ENCODE results near the gene GPRIN3. TPM values are rescaled to one million over a fixed set of nuclear protein-coding genes. Genes with fewer than 3 reads are reported as not detected.

GPRIN3 gene
- total and polyA plus RNA-seq, 2 donors (not counting 3 experiments of a cell fraction or from before 2014, with no cell fraction given): 0.17 to 2.2 TPM

GRCh38 chr4:89298155-89298554, 9.4 kb downstream of the GPRIN3 start:
- Histone ChIP-seq H2AFZ (ENCODE audit: low read depth, low read length) (no peak overlapping the region), H3K9me3 (replicated peaks; ENCODE audit: control insufficient read depth, insufficient read depth, low read length) (no peaks in the 10 kb centered on the region), H3K4me1 (ENCODE audit: control insufficient read depth, extremely low read depth, insufficient read depth, low read length) (peaks cover 4% of the 10 kb centered on the region), H3K4me2 (ENCODE audit: insufficient read depth, low read length) (no peak overlapping the region), H3K4me3 (replicated peaks in 1 of 3; ENCODE audit: insufficient read depth in 1 of 3, low read depth in 1 of 3, low read length in 3 of 3) (no peak overlapping the region), H3K9ac (replicated peaks; ENCODE audit: extremely low read depth, insufficient read depth, low read length) (no peak overlapping the region), H3K9me1 (replicated peaks; ENCODE audit: control insufficient read depth, extremely low read depth, insufficient read depth, low read length) (no peaks in the 10 kb centered on the region), H3K79me2 (ENCODE audit: control insufficient read depth, insufficient read depth, low read length) (no peaks in the 10 kb centered on the region), H3K27ac (ENCODE audit: insufficient read depth, low read depth, low read length) (no peak overlapping the region), H3K36me3 (ENCODE audit: control insufficient read depth in 2 of 2, extremely low read depth in 1 of 2, insufficient read depth in 2 of 2, low read length in 2 of 2) (no peaks in the 10 kb centered on the region), H3K27me3 (ENCODE audit: control insufficient read depth in 2 of 2, insufficient read depth in 2 of 2, low read length in 2 of 2) (peaks cover 3 to 5% of the 10 kb centered on the region in 2 experiments), H4K20me1 (replicated peaks; ENCODE audit: control insufficient read depth, extremely low read depth, insufficient read depth, low read length) (no peaks in the 10 kb centered on the region)
- intact Hi-C loops (cut with micrococcal nuclease) (no loop called here), dilution Hi-C loops (cut with MboI; ENCODE audit: extremely low pct_ligation_motif_present, low sequenced_read_pairs) (no loop called here)
- no TSS peak for BruUV-seq (replicated peaks)
- DNase-seq (ENCODE audit: low read depth, low spot score): no peak
- no peak for TF ChIP-seq FOS (IDR thresholded peaks at IDR 0.05; ENCODE audit: borderline replicate concordance, insufficient read depth, low read length)
- no peak for TF ChIP-seq POLR2A (IDR thresholded peaks at IDR 0.05; ENCODE audit: low read depth, low read length)
- TF ChIP-seq GATA2 (IDR thresholded peaks at IDR 0.05; ENCODE audit: insufficient read depth, insufficient read length, low read depth, low read length): no peak
- no peak for TF ChIP-seq JUN (IDR thresholded peaks at IDR 0.05; ENCODE audit: borderline replicate concordance, insufficient read depth, insufficient read length, low read depth)
- no peak for TF ChIP-seq POLR2AphosphoS5 (IDR thresholded peaks at IDR 0.05; ENCODE audit: insufficient read depth, low read depth, low read length)
- no peak for TF ChIP-seq CTCF (IDR thresholded peaks at IDR 0.05; ENCODE audit: extremely low read depth in 1 of 2, insufficient read depth in 1 of 2, low read depth in 1 of 2, low read length in 2 of 2)
- TF ChIP-seq MYC (IDR thresholded peaks at IDR 0.05; ENCODE audit: low read depth, low read length): no peak
- no peak for TF ChIP-seq EZH2 (IDR thresholded peaks at IDR 0.05; ENCODE audit: borderline replicate concordance, low read depth, low read length, severe bottlenecking)
- no peak for TF ChIP-seq MAX (IDR thresholded peaks at IDR 0.05; ENCODE audit: insufficient read depth, insufficient read length)
- no peak for FAIRE-seq
- ChIA-PET CTCF (interaction anchor here (0.6 to 1.4 kb wide), 3 partner anchors 10 to 602 kb away, joined by 3 to 4 read pairs (median 3); partner anchors contain the start of gene GPRIN3), POLR2A (no interaction called here)
